ENCODE results near the gene SLC47A2.
"Not testable (repeated sequence)": the region's sequence is repeated elsewhere in the genome, so short reads cannot be mapped to it uniquely, and the experiment has no call there.

DNA sequence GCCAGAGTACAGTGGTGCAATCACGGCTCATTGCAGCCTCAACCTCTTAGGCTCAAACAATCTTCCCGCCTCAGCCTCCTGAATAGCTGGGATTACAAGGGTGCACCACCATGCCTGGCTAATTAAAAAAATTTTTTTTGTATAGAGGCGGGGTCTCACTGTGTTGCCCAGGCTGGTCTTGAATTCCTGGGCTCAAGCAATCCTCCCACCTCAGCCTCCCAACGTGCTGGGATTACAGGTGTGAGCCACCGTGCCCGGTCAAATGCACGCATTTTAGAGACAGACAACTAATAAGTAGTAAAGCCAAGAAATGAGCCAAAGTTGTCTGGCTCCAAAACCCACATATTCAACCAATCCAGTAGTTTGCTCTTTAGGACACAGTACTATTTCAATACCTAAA, 46.7 kb downstream of the SLC47A2 start:
- not testable (repeated sequence) for TF ChIP-seq ZNF212 (CRISPR knock-in tag; IDR thresholded peaks at IDR 0.05); GABPA (tag; conservative IDR thresholded peaks at IDR 0.05; ENCODE audit: low read depth); ETV6 (IDR thresholded peaks at IDR 0.05; ENCODE audit: borderline replicate concordance in 1 of 2, low read depth in 2 of 2, low read length in 1 of 2); ETV6 (CRISPR knock-in tag; IDR thresholded peaks at IDR 0.05; ENCODE audit: borderline replicate concordance)
